ENCODE results near the gene GRHL3.

The GRHL3 gene

DNA sequence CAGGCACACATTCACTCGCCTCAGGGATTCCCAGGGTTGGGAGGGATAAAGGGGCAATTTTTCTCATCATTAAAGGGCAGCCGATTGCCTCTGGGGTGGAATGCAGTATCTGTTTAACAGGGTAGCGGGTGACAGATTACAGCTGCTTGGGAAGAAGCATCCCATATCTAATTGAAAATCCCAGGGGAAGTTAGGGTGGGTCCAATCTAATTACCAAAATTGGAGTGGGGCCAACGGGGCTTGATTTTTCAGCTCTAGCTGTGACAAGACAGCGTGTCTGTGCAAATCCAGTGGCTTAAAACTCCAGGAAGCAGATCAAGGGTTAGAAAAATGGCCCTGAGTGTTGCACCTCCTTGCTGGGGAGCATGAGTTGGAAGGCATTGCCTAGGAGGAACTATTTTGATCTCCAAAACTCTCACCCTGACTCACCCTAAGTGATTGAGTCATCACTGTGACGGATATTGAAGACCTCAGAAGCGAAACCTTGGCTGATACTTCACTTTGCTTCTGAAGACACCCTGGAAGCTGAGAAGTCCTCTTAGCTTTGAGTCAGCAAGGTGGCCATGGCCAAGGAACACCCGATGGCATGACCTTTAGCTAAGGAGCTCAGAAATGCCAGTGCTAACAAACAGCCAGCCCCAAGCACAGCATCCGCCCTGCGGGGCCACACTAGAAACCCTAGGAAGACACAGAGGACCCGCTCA, 46.0 kb downstream of the GRHL3 start:
- no peaks in the 10 kb centered on the region for H3K9me3 ChIP-seq (ENCODE audit: low read length)
- H3K9ac ChIP-seq (ENCODE audit: low read length) = no peak overlapping the region
- no peaks in the 10 kb centered on the region for H4K20me1 ChIP-seq (ENCODE audit: insufficient read depth, low read length)
- no peak overlapping the region for H3K4me3 ChIP-seq (ENCODE audit: low read depth, low read length, poor library complexity, severe bottlenecking)
- no peak overlapping the region for H3K4me2 ChIP-seq (ENCODE audit: low read length)
- no peaks in the 10 kb centered on the region for H3F3A ChIP-seq (ENCODE audit: insufficient read depth, low read length)
- no peak for TF ChIP-seq EZH2 (IDR thresholded peaks at IDR 0.05; ENCODE audit: borderline replicate concordance, low read length)
- TF ChIP-seq, protein P1, sequence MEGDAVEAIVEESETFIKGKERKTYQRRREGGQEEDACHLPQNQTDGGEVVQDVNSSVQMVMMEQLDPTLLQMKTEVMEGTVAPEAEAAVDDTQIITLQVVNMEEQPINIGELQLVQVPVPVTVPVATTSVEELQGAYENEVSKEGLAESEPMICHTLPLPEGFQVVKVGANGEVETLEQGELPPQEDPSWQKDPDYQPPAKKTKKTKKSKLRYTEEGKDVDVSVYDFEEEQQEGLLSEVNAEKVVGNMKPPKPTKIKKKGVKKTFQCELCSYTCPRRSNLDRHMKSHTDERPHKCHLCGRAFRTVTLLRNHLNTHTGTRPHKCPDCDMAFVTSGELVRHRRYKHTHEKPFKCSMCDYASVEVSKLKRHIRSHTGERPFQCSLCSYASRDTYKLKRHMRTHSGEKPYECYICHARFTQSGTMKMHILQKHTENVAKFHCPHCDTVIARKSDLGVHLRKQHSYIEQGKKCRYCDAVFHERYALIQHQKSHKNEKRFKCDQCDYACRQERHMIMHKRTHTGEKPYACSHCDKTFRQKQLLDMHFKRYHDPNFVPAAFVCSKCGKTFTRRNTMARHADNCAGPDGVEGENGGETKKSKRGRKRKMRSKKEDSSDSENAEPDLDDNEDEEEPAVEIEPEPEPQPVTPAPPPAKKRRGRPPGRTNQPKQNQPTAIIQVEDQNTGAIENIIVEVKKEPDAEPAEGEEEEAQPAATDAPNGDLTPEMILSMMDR (IDR thresholded peaks at IDR 0.05; ENCODE audit: low read length) = no peak
- H3K36me3 ChIP-seq (ENCODE audit: insufficient read depth, low read length) = no peaks in the 10 kb centered on the region; the same call in 1 of the 2 replicates
- no peaks in the 10 kb centered on the region for H3K27me3 ChIP-seq (ENCODE audit: insufficient read depth, low read length)
- no peak overlapping the region for H3K27ac ChIP-seq (ENCODE audit: low read depth, low read length, poor library complexity, severe bottlenecking)
- no peak overlapping the region for H2AFZ ChIP-seq (ENCODE audit: low read length)
- H3K9me2 ChIP-seq (ENCODE audit: low read depth, low read length) = no peaks in the 10 kb centered on the region
- no peaks in the 10 kb centered on the region for H3K79me2 ChIP-seq (ENCODE audit: insufficient read depth, low read length)
- no peaks in the 10 kb centered on the region for H3K4me1 ChIP-seq (ENCODE audit: insufficient read depth, low read length, severe bottlenecking)

DNA sequence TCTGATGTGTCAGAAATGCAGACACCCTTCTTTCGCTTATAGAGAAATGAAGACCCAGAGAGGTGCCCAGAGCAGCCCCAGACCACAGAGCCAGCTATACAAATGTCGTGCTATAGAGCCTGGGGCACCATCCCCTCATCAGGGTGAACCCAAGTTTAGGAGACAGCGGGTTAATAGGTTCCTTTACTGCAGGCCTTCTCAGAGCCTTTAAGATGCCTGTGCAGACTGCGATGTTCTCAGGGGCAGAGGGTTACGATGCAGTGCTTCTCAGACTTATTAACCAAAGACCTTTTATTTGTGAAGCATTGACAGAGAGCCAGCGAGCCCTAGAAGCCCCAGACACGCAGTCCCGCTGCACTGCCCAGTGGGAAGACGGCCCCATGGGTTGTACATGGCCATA, 47.5 kb downstream of the GRHL3 start:
- Histone ChIP-seq H3K4me3 (ENCODE audit: low read depth, low read length, poor library complexity, severe bottlenecking) (no peak overlapping the region), H3K9me3 (ENCODE audit: low read length) (no peaks in the 10 kb centered on the region), H4K20me1 (ENCODE audit: insufficient read depth, low read length) (no peaks in the 10 kb centered on the region), H3K4me2 (ENCODE audit: low read length) (no peak overlapping the region), H3K27me3 (ENCODE audit: insufficient read depth, low read length) (no peaks in the 10 kb centered on the region), H3K36me3 (ENCODE audit: insufficient read depth, low read length) (no peaks in the 10 kb centered on the region; the same call in 1 of the 2 replicates), H3K4me1 (ENCODE audit: insufficient read depth, low read length, severe bottlenecking) (no peaks in the 10 kb centered on the region), H3K27ac (ENCODE audit: low read depth, low read length, poor library complexity, severe bottlenecking) (no peak overlapping the region), H3F3A (ENCODE audit: insufficient read depth, low read length) (no peaks in the 10 kb centered on the region), H3K79me2 (ENCODE audit: insufficient read depth, low read length) (no peaks in the 10 kb centered on the region), H2AFZ (ENCODE audit: low read length) (no peak overlapping the region), H3K9me2 (ENCODE audit: low read depth, low read length) (no peaks in the 10 kb centered on the region), H3K9ac (ENCODE audit: low read length) (no peak overlapping the region)
- TF ChIP-seq EZH2 (IDR thresholded peaks at IDR 0.05; ENCODE audit: borderline replicate concordance, low read length) = no peak
- TF ChIP-seq, protein P1 (IDR thresholded peaks at IDR 0.05; ENCODE audit: low read length) = no peak

DNA sequence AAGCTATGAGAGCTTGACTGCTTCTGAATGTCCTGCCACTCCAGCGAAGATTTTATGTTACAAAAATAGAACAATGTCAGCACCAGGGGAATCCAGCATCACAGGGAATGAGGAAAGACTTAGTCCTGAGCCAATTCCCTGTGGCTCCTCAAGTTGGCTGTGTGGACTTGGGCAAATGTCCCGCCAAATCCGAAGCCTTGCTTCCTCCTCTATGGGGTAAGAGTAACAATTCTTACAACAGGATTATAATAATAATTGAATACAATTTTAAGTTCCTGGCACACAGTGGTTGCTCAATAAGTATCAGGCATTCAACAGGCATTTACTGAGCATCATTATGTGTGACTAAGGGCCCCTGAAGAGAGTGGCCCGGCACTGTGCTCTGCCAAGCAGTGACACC, 50.0 kb downstream of the GRHL3 start:
- Histone ChIP-seq H3K36me3 (ENCODE audit: insufficient read depth, low read length) (no peaks in the 10 kb centered on the region; the same call in 1 of the 2 replicates), H3K27ac (ENCODE audit: low read depth, low read length, poor library complexity, severe bottlenecking) (no peak overlapping the region), H4K20me1 (ENCODE audit: insufficient read depth, low read length) (no peaks in the 10 kb centered on the region), H2AFZ (ENCODE audit: low read length) (no peak overlapping the region), H3F3A (ENCODE audit: insufficient read depth, low read length) (no peaks in the 10 kb centered on the region), H3K27me3 (ENCODE audit: insufficient read depth, low read length) (no peaks in the 10 kb centered on the region), H3K9ac (ENCODE audit: low read length) (no peak overlapping the region), H3K9me2 (ENCODE audit: low read depth, low read length) (no peaks in the 10 kb centered on the region), H3K4me2 (ENCODE audit: low read length) (no peak overlapping the region), H3K79me2 (ENCODE audit: insufficient read depth, low read length) (no peaks in the 10 kb centered on the region), H3K9me3 (ENCODE audit: low read length) (no peaks in the 10 kb centered on the region), H3K4me1 (ENCODE audit: insufficient read depth, low read length, severe bottlenecking) (peaks cover 14% of the 10 kb centered on the region), H3K4me3 (ENCODE audit: low read depth, low read length, poor library complexity, severe bottlenecking) (no peak overlapping the region)
- TF ChIP-seq, protein P1 (IDR thresholded peaks at IDR 0.05; ENCODE audit: low read length) = no peak
- TF ChIP-seq EZH2 (IDR thresholded peaks at IDR 0.05; ENCODE audit: borderline replicate concordance, low read length) = no peak

Measured in OCI-LY1 (cell line).